Omental fat pad (tissue), 4 donors: Measurements from ENCODE around the gene NR3C1. TPM values are rescaled to one million over a fixed set of nuclear protein-coding genes. Genes with fewer than 3 reads are reported as not detected.
"Not testable (repeated sequence)": the region's sequence is repeated elsewhere in the genome, so short reads cannot be mapped to it uniquely, and the experiment has no call there.

Experiments used
- ATAC-seq: fragments of 150-250 bp; one replicate; pipeline ENCODE4 v1.9.1; 2016; ENCODE audit warnings: mild to moderate bottlenecking, moderate library complexity; ENCODE audit not compliant: low FRiP score
- DNase-seq: peaks from one replicate; pipeline ENCODE4 v3.0.0-alpha.2; 2019; ENCODE audit warnings: low spot score
- total RNA-seq, 4 donors: library from RNA; depleted of rRNA; stranded (reverse); fragments of >200 nt; gene quantifications; one replicate each; pipeline ENCODE4 v1.1.0, GENCODE V29; 2016
- TF ChIP-seq, protein P1 (sequence below), 3 donors: fragments of 450-650 bp; IDR thresholded peaks; one replicate each; pipeline ENCODE4 v1.5.1; 2016 to 2017; ENCODE audit warnings: antibody characterized with exemption in 3 of 3, mild to moderate bottlenecking in 3 of 3, moderate library complexity in 2 of 3

NR3C1 gene
- total RNA-seq, 4 donors from 2014 or later = 57.1 to 102 (median 62.3) TPM

DNA sequence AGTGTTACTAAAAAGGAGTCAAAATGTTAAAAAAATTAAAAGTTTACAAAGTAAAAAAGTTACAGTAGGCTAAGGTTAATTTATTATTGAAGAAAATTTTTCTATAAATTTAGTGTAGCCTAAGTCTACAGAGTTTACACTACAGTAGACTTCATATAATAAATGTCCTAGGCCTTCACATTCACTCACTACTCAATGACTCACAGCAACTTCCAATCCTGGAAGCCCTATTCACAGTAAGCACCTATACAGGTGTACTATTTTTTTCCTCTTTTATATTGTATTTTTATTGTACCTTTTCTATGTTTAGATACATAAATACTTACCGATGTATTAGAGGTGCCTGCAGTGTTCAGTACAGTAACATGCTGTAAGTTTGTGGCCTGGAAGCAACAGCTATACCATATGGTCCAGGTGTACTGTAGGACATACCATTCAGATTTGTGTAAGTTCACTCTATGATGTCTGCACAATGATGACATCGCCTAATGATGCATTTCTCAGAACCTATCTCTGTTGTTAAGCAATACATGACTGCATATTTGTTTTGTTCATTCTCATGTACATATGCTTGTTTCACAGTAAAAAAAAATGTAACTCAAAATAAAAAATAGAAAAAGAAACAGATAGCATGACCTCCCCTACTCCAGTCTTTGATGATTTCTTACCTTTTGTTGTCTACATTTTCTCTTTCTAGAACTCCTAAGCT is 64.7 kb downstream of the NR3C1 start:
- DNase-seq (no peak), ATAC-seq (peak; percentile 38)
- TF ChIP-seq, protein P1, sequence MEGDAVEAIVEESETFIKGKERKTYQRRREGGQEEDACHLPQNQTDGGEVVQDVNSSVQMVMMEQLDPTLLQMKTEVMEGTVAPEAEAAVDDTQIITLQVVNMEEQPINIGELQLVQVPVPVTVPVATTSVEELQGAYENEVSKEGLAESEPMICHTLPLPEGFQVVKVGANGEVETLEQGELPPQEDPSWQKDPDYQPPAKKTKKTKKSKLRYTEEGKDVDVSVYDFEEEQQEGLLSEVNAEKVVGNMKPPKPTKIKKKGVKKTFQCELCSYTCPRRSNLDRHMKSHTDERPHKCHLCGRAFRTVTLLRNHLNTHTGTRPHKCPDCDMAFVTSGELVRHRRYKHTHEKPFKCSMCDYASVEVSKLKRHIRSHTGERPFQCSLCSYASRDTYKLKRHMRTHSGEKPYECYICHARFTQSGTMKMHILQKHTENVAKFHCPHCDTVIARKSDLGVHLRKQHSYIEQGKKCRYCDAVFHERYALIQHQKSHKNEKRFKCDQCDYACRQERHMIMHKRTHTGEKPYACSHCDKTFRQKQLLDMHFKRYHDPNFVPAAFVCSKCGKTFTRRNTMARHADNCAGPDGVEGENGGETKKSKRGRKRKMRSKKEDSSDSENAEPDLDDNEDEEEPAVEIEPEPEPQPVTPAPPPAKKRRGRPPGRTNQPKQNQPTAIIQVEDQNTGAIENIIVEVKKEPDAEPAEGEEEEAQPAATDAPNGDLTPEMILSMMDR (IDR thresholded peaks at IDR 0.05) = no peak

DNA sequence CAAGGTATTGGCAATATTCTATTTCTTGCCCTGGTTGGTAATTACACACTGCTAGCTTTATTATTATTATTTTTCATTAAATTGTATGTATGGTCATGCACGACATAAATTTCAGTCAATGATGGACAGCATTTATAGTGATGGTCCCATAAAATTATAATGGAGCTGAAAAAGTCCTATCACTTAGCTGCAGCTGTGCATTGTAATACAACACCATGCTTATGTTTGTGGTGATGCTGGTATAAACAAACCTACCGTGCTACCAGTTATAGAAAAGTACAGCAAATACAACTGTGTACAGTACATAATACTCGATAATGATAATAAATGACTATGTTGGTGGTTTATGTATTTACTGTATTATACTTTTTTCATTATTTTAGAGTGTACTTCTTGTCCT is 65.5 kb downstream of the NR3C1 start:
- TF ChIP-seq, protein P1 (IDR thresholded peaks at IDR 0.05) = no peak
- no peak for ATAC-seq
- DNase-seq = no peak

DNA sequence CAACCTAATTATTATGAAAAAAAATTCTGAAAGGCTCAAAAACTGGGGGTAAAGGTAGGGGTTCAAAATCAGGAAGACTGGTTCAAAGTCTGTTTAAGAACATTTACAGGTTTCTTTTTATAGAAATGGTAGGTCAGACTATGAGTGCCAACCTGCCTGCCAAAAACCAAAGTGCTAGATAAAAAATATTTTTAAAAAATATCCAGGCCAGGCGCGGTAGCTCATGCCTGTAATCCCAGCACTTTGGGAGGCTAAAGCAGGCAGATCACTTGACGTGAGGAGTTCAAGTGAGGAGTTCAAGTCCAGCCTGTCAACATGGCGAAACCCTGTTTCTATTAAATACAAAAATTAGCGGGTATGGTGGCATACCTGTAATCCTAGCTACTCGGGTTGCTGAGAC is 67.0 kb downstream of the NR3C1 start:
- no peak for ATAC-seq
- TF ChIP-seq, protein P1 (IDR thresholded peaks at IDR 0.05) = no peak
- DNase-seq = no peak

DNA sequence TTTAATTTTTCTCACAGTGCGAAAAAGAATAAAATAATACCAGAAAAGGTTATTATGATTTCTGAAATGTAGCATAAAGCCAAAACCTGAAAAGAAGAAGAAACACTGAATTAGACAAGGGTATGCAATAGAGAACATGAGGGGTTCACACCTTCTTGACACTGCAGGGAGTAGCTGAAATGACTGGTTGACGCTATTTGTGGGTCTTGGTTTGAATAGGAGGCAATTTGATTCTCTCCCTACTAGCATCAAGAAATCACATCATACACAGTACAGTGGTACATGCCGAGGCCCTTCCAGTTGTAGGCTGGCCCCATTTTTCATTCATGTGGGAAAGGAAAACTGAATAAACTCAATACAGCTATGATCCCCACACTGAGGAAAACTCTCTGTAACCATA is 68.6 kb downstream of the NR3C1 start:
- TF ChIP-seq, protein P1 (IDR thresholded peaks at IDR 0.05) = no peak
- ATAC-seq (no peak), DNase-seq (no peak)

DNA sequence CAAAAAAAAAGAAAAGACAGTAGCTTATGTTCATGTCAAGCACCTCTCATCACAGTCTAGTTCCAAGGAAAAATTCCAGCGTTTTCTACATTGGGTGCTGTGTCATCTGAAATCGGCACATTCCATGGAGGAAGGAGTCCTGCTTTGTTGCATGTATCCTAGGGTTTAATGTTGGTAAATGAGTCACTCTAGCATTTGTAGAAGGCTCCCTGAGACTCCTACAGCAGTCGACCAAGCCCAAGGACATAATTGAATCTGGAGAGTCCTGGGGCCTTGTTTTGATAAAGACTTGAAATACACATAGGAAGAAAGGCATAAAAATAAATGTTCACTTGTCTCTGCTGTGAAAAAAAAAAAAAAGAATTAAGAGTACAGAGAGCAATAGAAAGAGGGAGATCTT is 69.1 kb downstream of the NR3C1 start:
- not testable (repeated sequence) for ATAC-seq, DNase-seq

DNA sequence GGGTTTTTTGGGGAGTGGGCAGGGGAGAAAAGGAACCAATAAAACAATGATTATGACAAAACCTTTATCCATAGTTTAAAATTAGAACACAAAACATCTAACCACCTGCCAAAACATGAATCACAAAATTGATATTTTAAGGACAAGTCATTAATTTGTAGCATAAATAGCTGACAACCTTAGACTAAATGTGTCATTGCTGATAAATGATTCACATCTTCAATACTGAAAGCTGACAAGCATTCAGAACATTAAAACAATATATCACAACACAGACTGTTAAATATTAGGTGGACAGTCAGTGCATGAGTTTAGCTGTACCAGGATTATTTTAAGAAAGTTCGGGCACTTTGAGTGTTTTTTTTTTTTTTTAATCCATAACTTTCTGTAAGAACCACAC is 71.5 kb downstream of the NR3C1 start:
- DNase-seq = no peak
- no peak for ATAC-seq
- TF ChIP-seq, protein P1 (IDR thresholded peaks at IDR 0.05) = no peak

DNA sequence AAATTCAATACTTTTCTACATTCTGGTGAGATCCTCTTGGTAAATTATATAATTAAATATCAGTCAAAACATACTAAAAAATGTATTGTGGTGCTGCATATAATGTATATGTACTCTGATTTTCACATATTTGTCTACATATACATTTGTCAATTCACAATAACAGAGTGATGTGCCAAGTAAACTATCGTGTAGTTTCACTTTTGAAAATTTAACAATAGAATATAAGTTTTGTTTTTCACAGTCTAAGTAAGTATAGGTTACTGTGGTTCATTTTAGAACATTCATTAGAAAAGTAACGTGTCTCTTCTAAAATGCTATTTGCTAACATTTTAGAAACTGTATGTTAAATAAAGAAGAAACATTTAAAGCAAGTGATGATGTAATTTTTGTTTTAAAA is 73.6 kb downstream of the NR3C1 start:
- DNase-seq (no peak), ATAC-seq (no peak)
- TF ChIP-seq, protein P1 (IDR thresholded peaks at IDR 0.05) = no peak
